HS-5 (cell line): Measurements from ENCODE around the gene RYR2.
A peak's percentile ranks its signal among the peaks of the same experiment; 100 is the strongest.
"Not testable (repeated sequence)": the region's sequence is repeated elsewhere in the genome, so short reads cannot be mapped to it uniquely, and the experiment has no call there.

Experiments
- DNase-seq: peaks from one replicate; pipeline ENCODE4 v3.0.0-alpha.2; 2012; ENCODE audit warnings: low read depth

RYR2 gene

DNA sequence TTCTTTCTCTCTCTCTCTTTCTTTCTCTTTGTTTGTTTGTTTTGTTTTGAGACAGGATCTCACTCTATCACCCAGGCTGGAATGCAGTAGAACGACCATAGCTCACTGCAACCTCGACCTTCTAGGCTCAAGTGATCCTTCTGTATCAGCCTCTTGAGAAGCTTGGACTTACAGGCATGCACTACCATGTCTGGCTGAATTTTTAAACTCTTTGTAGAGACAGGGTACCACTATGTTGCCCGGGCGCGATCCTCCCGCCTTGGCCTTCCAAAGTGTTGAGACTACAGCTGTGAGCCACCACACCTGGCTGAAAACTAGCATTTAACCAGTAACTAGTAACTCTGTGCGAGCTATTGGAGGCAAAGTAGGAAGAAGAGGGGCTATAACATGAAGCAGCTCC, 523.3 kb downstream of the RYR2 start:
- no peak for DNase-seq

- DNase-seq = no peak
Measured at GRCh38 chr1:237566581-237566980, 524.6 kb downstream of the RYR2 start.

- no peak for DNase-seq
Measured at GRCh38 chr1:237568955-237569354, 527.0 kb downstream of the RYR2 start.

DNA sequence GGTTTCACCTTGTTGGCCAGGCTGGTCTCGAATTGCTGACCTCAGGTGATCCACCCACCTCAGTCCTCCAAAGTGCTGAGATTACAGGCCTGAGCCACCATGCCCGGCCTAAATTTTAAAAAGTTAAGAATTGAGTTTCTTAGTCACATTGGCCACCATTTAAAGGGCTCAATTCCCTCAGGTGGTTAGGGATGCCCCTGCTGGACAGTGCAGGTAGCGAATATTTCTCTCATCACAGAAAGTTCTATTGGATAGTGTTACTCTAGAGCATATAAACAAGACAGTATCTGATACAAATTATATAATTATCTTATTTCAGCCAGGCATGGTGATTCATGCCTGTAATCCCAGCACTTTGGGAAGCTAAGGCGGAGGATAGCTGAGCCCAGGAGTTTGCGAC, 528.5 kb downstream of the RYR2 start:
- no peak for DNase-seq

GRCh38 chr1:237574536-237574935, 532.6 kb downstream of the RYR2 start:
- DNase-seq = no peak

GRCh38 chr1:237578540-237578939, 536.6 kb downstream of the RYR2 start:
- DNase-seq = no peak

- no peak for DNase-seq
Measured at GRCh38 chr1:237580726-237581125, 538.7 kb downstream of the RYR2 start.

- DNase-seq = no peak
Measured at GRCh38 chr1:237583270-237583669, 541.3 kb downstream of the RYR2 start.

DNA sequence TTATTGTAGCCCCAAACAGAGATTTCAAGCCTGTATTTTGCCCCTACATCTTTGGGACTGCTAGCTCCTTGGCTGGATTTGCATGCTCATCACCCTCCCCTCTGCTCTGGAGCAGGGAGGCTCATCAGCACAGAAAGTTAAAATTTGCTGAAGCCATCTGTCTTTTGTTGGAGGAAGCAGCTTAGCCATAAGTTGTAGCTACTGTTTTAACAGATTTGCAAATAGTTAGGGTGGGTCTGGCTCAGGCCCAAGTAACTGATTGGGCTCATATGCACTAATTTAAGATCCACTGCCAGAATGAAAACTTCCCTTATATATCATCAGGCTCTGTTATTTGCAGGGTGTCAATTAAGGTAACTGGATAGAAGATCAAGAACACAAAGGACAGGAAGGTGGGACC, 541.8 kb downstream of the RYR2 start:
- no peak for DNase-seq

DNA sequence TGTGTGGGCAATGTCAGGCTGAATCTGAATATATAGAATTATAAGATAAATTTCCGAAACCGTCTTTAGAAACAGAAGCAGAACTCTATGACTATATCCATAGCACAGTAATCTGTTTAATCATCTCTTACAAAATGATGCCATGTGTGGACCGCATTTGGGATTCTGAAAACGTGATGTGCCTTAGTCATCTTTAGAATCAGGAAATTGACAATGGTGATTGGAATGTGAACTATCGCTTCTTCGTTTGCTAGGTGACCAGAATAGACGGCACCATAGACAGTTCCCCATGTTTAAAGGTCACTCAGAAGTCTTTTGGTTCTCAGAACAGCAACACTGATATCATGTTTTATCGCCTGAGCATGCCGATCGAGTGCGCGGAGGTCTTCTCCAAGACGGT, 548.4 kb downstream of the RYR2 start:
- peak; percentile 93 for DNase-seq

GRCh38 chr1:237591353-237591752, 549.4 kb downstream of the RYR2 start:
- DNase-seq = no peak

DNA sequence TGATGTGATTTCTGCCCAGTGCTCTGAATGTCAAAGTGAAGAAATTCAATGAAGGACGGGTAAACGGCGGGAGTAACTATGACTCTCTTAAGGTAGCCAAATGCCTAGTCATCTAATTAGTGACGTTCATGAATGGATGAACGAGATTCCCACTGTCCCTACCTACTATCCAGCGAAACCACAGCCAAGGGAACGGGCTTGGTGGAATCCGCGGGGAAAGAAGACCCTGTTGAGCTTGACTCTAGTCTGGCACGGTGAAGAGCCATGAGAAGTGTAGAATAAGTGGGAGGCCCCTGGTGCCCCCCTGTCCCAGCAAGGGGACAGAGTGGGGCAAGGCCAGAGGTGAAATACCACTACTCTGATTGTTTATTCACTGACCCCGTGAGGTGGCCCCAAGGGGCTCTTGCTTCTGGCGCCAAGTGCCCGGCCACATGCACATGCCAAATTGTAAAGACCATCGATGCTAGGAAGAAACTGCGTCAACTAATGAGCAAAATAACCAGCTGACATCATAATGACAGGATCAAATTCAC, 561.1 kb downstream of the RYR2 start:
- not testable (repeated sequence) for DNase-seq

DNA sequence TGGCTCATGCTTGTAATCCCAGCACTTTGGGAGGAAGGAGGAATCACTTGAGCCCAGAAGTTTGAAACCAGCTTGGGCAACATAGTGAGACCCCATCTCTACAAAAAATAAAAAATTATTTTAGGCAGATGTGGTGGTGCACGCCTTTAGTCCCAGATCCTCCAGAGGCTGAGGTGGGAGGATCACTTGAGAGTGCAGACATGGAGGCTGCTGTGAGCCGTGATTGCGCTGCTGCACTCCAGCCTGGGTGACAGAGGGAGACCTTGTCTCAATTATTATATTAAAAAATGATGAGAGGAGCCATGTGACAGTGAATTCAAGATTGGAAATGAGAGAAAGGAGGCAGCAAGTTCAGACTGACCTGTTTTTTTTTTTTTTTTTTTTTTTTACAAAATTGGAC, 566.4 kb downstream of the RYR2 start:
- DNase-seq = no peak

DNA sequence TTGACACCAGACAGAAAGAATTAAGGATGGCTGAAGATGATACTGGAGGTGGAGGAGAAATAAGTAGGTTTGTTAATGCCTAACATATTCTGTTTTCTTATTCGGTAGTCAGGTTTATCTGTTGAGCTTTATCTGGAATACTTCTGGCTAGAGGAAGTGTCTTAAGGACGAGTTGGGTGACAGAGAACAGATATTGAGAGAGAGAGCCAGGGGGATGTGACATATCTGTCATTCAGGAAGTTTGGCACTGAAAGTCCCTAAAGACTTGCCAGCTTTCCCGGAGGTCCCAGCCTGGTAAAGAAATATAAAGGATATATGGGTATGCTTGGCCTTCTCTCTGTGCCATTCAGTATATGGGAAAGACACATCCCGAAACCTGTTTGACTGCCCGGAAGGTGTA, 568.2 kb downstream of the RYR2 start:
- no peak for DNase-seq

GRCh38 chr1:237613984-237614383, 572.0 kb downstream of the RYR2 start:
- DNase-seq = no peak

DNA sequence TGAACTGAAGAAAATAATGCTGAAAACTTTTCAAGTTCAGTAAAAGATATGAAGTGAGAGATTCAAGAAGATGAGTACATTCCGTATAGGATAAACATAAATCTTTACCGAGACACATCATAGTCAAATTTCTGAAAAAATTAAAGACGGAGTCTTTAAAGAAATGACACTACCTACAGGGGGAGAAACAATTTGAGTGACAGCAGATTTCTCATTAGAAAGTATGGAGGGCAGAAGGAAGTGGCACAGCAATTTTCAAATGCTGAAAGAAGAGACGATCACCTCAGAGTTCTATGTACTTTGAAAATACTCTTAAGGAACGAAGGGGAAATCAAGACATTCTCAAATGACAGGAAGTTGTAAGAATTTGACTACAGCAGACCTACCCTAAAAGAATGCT, 577.6 kb downstream of the RYR2 start:
- no peak for DNase-seq

DNA sequence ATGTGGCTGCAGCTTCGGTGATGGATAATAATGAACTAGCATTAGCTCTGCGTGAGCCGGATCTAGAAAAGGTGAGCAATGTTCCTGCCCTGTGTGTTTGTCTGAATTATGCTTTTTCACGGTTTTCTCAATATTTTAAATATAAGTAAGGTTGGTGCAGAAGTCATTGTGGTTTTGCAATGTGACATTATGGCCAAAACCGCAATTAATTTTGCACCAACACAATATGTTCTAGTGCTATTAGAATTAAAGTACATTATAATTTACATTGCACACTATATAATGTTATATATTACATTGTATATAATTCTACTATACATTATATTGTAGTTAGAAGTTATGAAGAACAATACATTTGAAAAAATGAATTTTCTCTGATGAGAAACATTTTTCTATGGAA, 592.9 kb downstream of the RYR2 start:
- DNase-seq = no peak

- DNase-seq = no peak
Measured at GRCh38 chr1:237638555-237638954, 596.6 kb downstream of the RYR2 start.

- DNase-seq = no peak
Measured at GRCh38 chr1:237640011-237640671, 598.2 kb downstream of the RYR2 start.

- DNase-seq = no peak
Measured at GRCh38 chr1:237640966-237641365, 599.0 kb downstream of the RYR2 start.

DNA sequence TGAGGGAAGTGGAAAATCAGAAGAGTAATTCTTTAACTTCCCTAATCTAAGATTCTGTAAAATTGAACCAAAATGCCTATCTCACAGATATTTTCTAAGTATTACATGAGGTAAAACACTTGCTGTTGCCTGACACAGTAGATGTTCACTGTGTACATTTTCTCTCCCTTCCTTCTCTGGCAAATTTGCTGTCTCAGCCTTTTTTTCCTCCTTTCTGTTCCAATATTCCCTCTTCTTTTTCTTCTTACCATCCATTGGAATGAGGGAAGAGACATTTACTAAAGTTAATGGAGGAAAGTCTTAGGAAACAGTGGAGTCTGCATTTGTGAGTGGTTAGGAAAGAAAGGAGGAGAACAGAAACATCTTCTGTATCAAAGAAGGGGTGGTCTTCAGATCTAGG, 608.8 kb downstream of the RYR2 start:
- no peak for DNase-seq

- DNase-seq = no peak
Measured at GRCh38 chr1:237655778-237656177, 613.8 kb downstream of the RYR2 start.

- DNase-seq = no peak
Measured at GRCh38 chr1:237664348-237664747, 622.4 kb downstream of the RYR2 start.

GRCh38 chr1:237670302-237670701, 628.3 kb downstream of the RYR2 start:
- DNase-seq = no peak
